NT2/D1 (cell line): Measurements from ENCODE around the gene INO80.
"Not testable (repeated sequence)": the region's sequence is repeated elsewhere in the genome, so short reads cannot be mapped to it uniquely, and the experiment has no call there.

Experiments
- DNase-seq: peaks from one replicate; pipeline ENCODE4 v3.0.0-alpha.2; 2011; ENCODE audit warnings: low read depth, low spot score
- H3K27me3 ChIP-seq: 2 replicates; pipeline ENCODE4 v1.6.0; 2011; ENCODE audit warnings: mild to moderate bottlenecking; ENCODE audit not compliant: insufficient read length, insufficient read depth
- H3K36me3 ChIP-seq: 2 replicates; pipeline ENCODE4 v1.6.1; 2011; ENCODE audit warnings: mild to moderate bottlenecking, low read length, mixed read lengths; ENCODE audit not compliant: insufficient read depth, insufficient read length
- H3K4me1 ChIP-seq: 2 replicates; pipeline ENCODE4 v1.5.1; 2011; ENCODE audit not compliant: insufficient read depth, insufficient read length
- H3K4me3 ChIP-seq: 2 replicates; pipeline ENCODE4 v1.5.1; 2011; ENCODE audit warnings: low read depth; ENCODE audit not compliant: insufficient read length
- H3K9ac ChIP-seq: 2 replicates; pipeline ENCODE4 v1.6.0; 2011; ENCODE audit warnings: low read depth; ENCODE audit not compliant: insufficient read length
- H3K9me3 ChIP-seq: 2 replicates; pipeline ENCODE4 v1.5.1; 2011; ENCODE audit warnings: mild to moderate bottlenecking, low read length; ENCODE audit not compliant: insufficient read depth
- SUZ12 ChIP-seq: IDR thresholded peaks from 2 replicates; pipeline ENCODE4 v1.6.1; 2011; ENCODE audit not compliant: insufficient read length, insufficient read depth; ENCODE audit errors: extremely low read depth
- YY1 ChIP-seq: IDR thresholded peaks from 2 replicates; pipeline ENCODE4 v1.6.1; 2011; ENCODE audit not compliant: insufficient read length, insufficient read depth
- ZNF274 ChIP-seq: IDR thresholded peaks from 2 replicates; pipeline ENCODE4 v1.6.1; 2011; ENCODE audit warnings: mild to moderate bottlenecking, low read depth, low read length

INO80 gene

DNA sequence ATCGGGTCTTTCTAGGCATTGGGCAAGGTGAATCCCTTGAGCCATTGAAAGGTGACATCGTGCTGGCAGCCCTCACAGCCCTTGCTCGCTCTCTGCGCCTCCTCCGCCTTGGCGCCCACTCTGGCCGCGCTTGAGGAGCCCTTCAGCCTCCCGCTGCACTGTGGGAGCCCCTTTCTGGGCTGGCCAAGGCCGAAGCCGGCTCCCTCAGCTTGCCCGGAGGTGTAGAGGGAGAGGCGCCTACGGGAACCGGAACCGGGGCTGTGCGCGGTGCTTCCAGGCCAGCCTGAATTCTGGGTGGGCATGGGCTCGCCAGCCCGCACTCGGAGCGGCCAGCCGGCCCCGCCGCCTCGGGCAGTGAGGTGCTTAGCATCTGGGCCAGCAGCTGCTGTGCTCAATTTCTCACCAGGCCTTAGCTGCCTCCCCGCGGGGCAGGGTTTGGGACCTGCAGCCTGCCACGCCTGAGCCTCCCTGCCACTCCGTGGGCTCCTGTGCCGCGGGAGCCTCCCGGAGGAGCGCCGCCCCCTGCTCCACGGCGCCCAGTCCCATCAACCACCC is 35.4 kb upstream of the INO80 start:
- no peaks in the 10 kb centered on the region for H3K27me3 ChIP-seq
- no peaks in the 10 kb centered on the region for H3K4me1 ChIP-seq
- no peak overlapping the region for H3K4me3 ChIP-seq
- H3K9me3 ChIP-seq, result peaks cover 5% of the 10 kb centered on the region; the same call in 1 of the 2 replicates
- TF ChIP-seq SUZ12 (no peak), ZNF274 (no peak), YY1 (no peak)
- DNase-seq, result no peak
- no peak overlapping the region for H3K9ac ChIP-seq
- H3K36me3 ChIP-seq, result no peaks in the 10 kb centered on the region

DNA sequence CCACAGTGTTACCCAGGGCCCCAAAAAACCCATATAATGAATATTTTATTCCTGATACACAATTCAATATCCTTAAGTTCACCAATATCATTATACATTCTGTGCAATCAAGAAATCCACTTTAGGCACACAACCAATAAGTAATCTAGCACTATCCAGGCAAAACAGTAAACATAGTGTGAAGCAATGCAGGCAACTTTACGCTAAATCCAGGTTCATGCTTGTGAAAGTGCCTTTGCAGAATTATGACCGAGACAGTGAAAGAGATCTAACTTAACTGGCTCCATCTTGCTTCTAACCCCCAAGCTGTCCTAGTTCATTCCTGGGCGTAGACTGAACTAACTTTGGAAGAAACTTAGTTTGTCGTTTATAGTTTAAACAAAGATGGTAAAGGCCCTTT is 34.2 kb upstream of the INO80 start:
- DNase-seq, result no peak
- H3K36me3 ChIP-seq, result no peaks in the 10 kb centered on the region
- peaks cover 5% of the 10 kb centered on the region; the same call in 1 of the 2 replicates for H3K9me3 ChIP-seq
- H3K4me1 ChIP-seq, result no peaks in the 10 kb centered on the region
- H3K9ac ChIP-seq, result no peak overlapping the region
- no peaks in the 10 kb centered on the region for H3K27me3 ChIP-seq
- H3K4me3 ChIP-seq, result no peak overlapping the region
- TF ChIP-seq YY1 (no peak), SUZ12 (no peak), ZNF274 (no peak)

- no peaks in the 10 kb centered on the region for H3K36me3 ChIP-seq
- no peaks in the 10 kb centered on the region for H3K4me1 ChIP-seq
- H3K4me3 ChIP-seq, result no peak overlapping the region
- no peak for DNase-seq
- no peak for TF ChIP-seq YY1
- TF ChIP-seq SUZ12, result no peak
- no peak for TF ChIP-seq ZNF274
- no peaks in the 10 kb centered on the region for H3K27me3 ChIP-seq
- H3K9ac ChIP-seq, result no peak overlapping the region
- peaks cover 5% of the 10 kb centered on the region; the same call in 1 of the 2 replicates for H3K9me3 ChIP-seq
Measured at GRCh38 chr15:41148065-41148464, 32.0 kb upstream of the INO80 start.

DNA sequence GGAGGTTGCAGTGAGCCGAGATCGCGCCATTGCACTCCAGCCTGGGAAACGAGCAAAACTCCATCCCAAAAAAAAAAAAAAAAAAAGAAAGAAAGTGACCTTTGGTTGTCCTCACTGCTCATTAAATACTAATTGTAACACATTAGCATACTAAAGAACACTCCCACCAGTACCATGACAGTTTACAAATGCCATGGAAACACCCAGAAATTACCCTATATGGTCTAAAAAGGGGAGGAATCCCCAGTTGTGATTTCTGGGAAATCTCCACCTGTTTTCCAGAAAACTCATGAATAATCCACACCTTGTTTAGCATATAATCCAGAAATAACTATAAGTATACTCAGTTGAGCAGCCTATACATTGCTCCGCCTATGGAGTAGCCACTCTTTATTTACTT is 23.5 kb upstream of the INO80 start:
- Histone ChIP-seq H3K9ac (no peak overlapping the region), H3K4me3 (no peak overlapping the region), H3K9me3 (peaks cover 5% of the 10 kb centered on the region; the same call in 1 of the 2 replicates), H3K4me1 (no peaks in the 10 kb centered on the region), H3K36me3 (no peaks in the 10 kb centered on the region), H3K27me3 (no peaks in the 10 kb centered on the region)
- TF ChIP-seq SUZ12 (no peak), ZNF274 (no peak), YY1 (no peak)
- DNase-seq, result no peak

DNA sequence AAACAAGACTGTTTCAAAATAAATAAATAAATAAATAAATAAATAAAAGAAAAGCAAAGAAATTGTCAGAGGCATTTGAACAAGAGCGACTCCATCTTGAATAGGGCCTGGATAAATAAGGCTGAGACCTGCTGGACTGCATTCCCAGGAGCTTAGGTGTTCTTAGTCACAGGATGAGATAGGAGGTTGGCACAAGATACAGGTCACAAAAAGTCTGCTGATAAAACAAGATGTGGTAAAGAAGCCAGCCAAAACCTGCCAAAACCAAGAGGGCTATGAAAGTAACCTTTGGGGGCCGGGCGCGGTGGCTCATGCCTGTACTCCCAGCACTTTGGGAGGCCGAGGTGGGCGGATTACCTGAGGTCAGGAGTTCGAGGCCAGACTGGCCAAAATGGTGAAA is 23.0 kb upstream of the INO80 start:
- not testable (repeated sequence) for H3K36me3 ChIP-seq, H3K9me3 ChIP-seq, H3K4me1 ChIP-seq, H3K9ac ChIP-seq, DNase-seq, H3K4me3 ChIP-seq, H3K27me3 ChIP-seq

DNA sequence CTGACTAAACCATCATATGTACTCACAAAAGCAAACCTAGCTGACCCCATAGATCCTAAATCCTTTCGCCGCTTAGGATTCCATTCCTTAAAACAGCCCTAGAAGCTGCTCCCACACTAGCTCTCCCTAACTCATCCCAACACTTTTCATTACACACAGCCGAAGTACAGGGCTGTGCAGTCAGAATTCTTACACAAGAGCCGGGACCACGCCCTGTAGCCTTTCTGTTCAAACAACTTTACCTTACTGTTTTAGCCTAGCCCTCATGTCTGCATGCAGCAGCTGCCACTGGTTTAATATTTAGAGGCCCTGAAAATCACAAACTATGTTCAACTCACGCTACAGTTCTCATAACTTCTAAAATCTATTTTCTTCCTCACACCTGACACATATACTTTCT is 19.5 kb upstream of the INO80 start:
- H3K27me3 ChIP-seq, H3K4me1 ChIP-seq, H3K4me3 ChIP-seq, DNase-seq, H3K9ac ChIP-seq, H3K9me3 ChIP-seq, H3K36me3 ChIP-seq: not testable (repeated sequence)

- Histone ChIP-seq H3K36me3 (no peaks in the 10 kb centered on the region), H3K4me3 (no peak overlapping the region), H3K27me3 (no peaks in the 10 kb centered on the region), H3K9me3 (no peaks in the 10 kb centered on the region), H3K4me1 (no peaks in the 10 kb centered on the region), H3K9ac (no peak overlapping the region)
- TF ChIP-seq ZNF274 (no peak), SUZ12 (no peak), YY1 (no peak)
- DNase-seq, result no peak
Measured at GRCh38 chr15:41133454-41133853, 17.4 kb upstream of the INO80 start.

- H3K9ac ChIP-seq, H3K27me3 ChIP-seq, H3K4me1 ChIP-seq, DNase-seq, H3K36me3 ChIP-seq, H3K4me3 ChIP-seq, H3K9me3 ChIP-seq: not testable (repeated sequence)
Measured at GRCh38 chr15:41132094-41132493, 16.0 kb upstream of the INO80 start.
